GM12878 (cell line): ENCODE measurements around the gene MTRF1L.

Source experiments
- ESRRA ChIP-seq: IDR thresholded peaks from 2 replicates; pipeline ENCODE4 v1.6.1; 2012; ENCODE audit warnings: mild to moderate bottlenecking, low read length, improper control_type of control experiment
- FOXM1 ChIP-seq: IDR thresholded peaks from 2 replicates; pipeline ENCODE4 v1.6.1; 2012; ENCODE audit warnings: low read depth, mild to moderate bottlenecking, inconsistent platforms, low read length, moderate library complexity
- GABPA ChIP-seq: IDR thresholded peaks from 2 replicates; pipeline ENCODE4 v1.6.1; 2014; ENCODE audit warnings: antibody characterized with exemption, low read depth, mild to moderate bottlenecking, inconsistent platforms
- POLR2AphosphoS5 ChIP-seq: IDR thresholded peaks from 2 replicates; pipeline ENCODE4 v1.6.1; 2011; ENCODE audit warnings: mild to moderate bottlenecking, low read length, inconsistent platforms
- SP1 ChIP-seq: IDR thresholded peaks from one replicate; pipeline ENCODE4 v1.6.1; 2011; ENCODE audit warnings: low read depth, low read length
- TF ChIP-seq, protein P1 (sequence below), 3 experiments: IDR thresholded peaks in 2 of 3; conservative IDR thresholded peaks in 1 of 3; 2 replicates each; pipeline ENCODE4 v1.5.1; 2011; ENCODE audit warnings: low read depth in 3 of 3, low read length in 3 of 3, mild to moderate bottlenecking in 3 of 3, control low read depth in 2 of 3, moderate library complexity in 2 of 3, inconsistent platforms in 1 of 3, mixed read lengths in 1 of 3; ENCODE audit not compliant: control insufficient read depth in 2 of 3, insufficient read depth in 1 of 3; ENCODE audit errors: extremely low read depth in 1 of 3
- TF ChIP-seq, protein P2 (sequence below): IDR thresholded peaks from 2 replicates; pipeline ENCODE4 v1.6.1; 2012; ENCODE audit warnings: low read depth, low read length, improper control_type of control experiment
- TF ChIP-seq, protein P3 (sequence below): fragments of 450-650 bp; IDR thresholded peaks from 2 replicates; pipeline ENCODE4 v1.6.1; 2014; ENCODE audit warnings: mild to moderate bottlenecking

DNA sequence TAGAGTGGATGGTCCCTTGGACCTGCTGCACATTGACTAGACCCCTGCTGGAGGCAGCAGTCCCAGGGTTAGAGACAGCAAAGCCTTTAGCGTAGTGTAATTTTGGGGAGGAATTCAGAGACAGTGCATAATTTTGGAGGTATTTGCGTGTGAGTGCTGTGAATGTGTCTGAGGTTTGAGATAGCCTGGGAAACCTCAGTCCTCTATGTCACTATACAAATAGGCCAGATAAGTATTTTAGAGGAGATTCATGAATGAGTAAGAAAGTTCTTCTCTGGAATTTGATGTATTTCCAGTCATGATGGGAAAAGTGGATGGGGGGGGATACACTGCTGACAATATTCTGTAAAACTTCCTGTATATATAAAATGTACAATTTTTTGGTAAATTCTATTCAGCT, 25.8 kb upstream of the MTRF1L start:
- TF ChIP-seq FOXM1, result no peak
- TF ChIP-seq, protein P1, sequence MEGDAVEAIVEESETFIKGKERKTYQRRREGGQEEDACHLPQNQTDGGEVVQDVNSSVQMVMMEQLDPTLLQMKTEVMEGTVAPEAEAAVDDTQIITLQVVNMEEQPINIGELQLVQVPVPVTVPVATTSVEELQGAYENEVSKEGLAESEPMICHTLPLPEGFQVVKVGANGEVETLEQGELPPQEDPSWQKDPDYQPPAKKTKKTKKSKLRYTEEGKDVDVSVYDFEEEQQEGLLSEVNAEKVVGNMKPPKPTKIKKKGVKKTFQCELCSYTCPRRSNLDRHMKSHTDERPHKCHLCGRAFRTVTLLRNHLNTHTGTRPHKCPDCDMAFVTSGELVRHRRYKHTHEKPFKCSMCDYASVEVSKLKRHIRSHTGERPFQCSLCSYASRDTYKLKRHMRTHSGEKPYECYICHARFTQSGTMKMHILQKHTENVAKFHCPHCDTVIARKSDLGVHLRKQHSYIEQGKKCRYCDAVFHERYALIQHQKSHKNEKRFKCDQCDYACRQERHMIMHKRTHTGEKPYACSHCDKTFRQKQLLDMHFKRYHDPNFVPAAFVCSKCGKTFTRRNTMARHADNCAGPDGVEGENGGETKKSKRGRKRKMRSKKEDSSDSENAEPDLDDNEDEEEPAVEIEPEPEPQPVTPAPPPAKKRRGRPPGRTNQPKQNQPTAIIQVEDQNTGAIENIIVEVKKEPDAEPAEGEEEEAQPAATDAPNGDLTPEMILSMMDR (IDR thresholded peaks at IDR 0.05 in 2 of 3, conservative IDR thresholded peaks at IDR 0.05 in 1 of 3; ENCODE audit: control insufficient read depth in 2 of 3, extremely low read depth in 1 of 3, insufficient read depth in 1 of 3, low read depth in 3 of 3, low read length in 3 of 3), result no peak
- TF ChIP-seq, protein P2, sequence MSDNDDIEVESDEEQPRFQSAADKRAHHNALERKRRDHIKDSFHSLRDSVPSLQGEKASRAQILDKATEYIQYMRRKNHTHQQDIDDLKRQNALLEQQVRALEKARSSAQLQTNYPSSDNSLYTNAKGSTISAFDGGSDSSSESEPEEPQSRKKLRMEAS, result no peak
- TF ChIP-seq, protein P3, sequence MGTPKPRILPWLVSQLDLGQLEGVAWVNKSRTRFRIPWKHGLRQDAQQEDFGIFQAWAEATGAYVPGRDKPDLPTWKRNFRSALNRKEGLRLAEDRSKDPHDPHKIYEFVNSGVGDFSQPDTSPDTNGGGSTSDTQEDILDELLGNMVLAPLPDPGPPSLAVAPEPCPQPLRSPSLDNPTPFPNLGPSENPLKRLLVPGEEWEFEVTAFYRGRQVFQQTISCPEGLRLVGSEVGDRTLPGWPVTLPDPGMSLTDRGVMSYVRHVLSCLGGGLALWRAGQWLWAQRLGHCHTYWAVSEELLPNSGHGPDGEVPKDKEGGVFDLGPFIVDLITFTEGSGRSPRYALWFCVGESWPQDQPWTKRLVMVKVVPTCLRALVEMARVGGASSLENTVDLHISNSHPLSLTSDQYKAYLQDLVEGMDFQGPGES, result no peak
- TF ChIP-seq POLR2AphosphoS5, result no peak
- TF ChIP-seq GABPA, result no peak
- no peak for TF ChIP-seq ESRRA
- no peak for TF ChIP-seq SP1
